Right lobe of liver (tissue), 6 donors: Measurements from ENCODE around the gene AHNAK2. TPM values are rescaled to one million over a fixed set of nuclear protein-coding genes. Genes with fewer than 3 reads are reported as not detected.
A peak's percentile ranks its signal among the peaks of the same experiment; 100 is the strongest.

Experiments used
- ATAC-seq, 4 donors: fragments of 200-7000 bp; cut with Tn5 transposase; one replicate each; pipeline ENCODE4 v1.9.1; 2020; ENCODE audit warnings: mild to moderate bottlenecking in 4 of 4, moderate library complexity in 4 of 4
- DNase-seq, 3 donors: peaks; one replicate each; pipeline ENCODE4 v3.0.0-alpha.2; 2020
- H3K27ac ChIP-seq, 3 donors: fragments of 200-600 bp; one replicate each; pipeline ENCODE4 v1.8.0; 2022
- H3K27me3 ChIP-seq, 2 donors: fragments of 200-600 bp; one replicate each; pipeline ENCODE4 v1.8.0; 2022
- H3K36me3 ChIP-seq, 4 donors: fragments of 200-600 bp; sonication (generic) in 1 of 4; one replicate each; pipeline versions ENCODE4 v1.5.1 to v1.8.0; 2017 to 2022; ENCODE audit warnings: control low read depth in 1 of 4
- H3K4me1 ChIP-seq, 4 donors: fragments of 200-600 bp; sonication (generic) in 1 of 4; one replicate each; pipeline versions ENCODE4 v1.5.1 to v1.8.0; 2017 to 2022; ENCODE audit warnings: control low read depth in 1 of 4
- H3K4me3 ChIP-seq, 3 donors: fragments of 200-600 bp; one replicate each; pipeline ENCODE4 v1.8.0; 2022
- H3K9me3 ChIP-seq, 4 donors: fragments of 200-600 bp; sonication (generic) in 1 of 4; one replicate each; pipeline versions ENCODE4 v1.5.1 to v1.8.0; 2017 to 2022; ENCODE audit warnings: control low read depth in 1 of 4
- POLR2A ChIP-seq: fragments of 450-650 bp; IDR thresholded peaks from one replicate; pipeline ENCODE4 v1.6.1; 2017; ENCODE audit warnings: antibody characterized with exemption, mild to moderate bottlenecking
- WGBS: methylation state at CpG from one replicate; pipeline ENCODE4 v1.1.6; 2018; ENCODE audit warnings: low coverage, low lambda C conversion rate; ENCODE audit not compliant: insufficient coverage; ENCODE audit errors: missing lambda C conversion rate; 5-methylcytosine and 5-hydroxymethylcytosine counted together
- intact Hi-C, 2 donors: fragments of 100-400 bp; cut with DNase I; formaldehyde crosslinking; loops; one replicate each; pipeline versions ENCODE4 v1.11.2 to v1.14.1; 2022
- total RNA-seq, 6 experiments: library from RNA; depleted of rRNA in 2 of 6; stranded (reverse); fragments of >200 nt in 2 of 6; fragmentation: NEBNext Ultra II Directional in 3 of 6; extraction: Animal tissue kit (Norgen Biotek cat#: 25700) in 3 of 6; gene quantifications; one replicate each; pipeline versions ENCODE4 v1.1.0 to v1.2.4, GENCODE V29; 2016 to 2023
- TF ChIP-seq, protein P1 (sequence below), 4 donors: fragments of 200-600 bp in 3 of 4; fragments of 450-650 bp in 1 of 4; IDR thresholded peaks; one replicate each; pipeline versions ENCODE4 v1.5.1 to v1.8.0; 2016 to 2022; ENCODE audit warnings: antibody characterized with exemption in 4 of 4, mild to moderate bottlenecking in 2 of 4
- donor health status: DM: no; HTN: yes; CAD: no.
- donor health status: DM: no; HTN: no; CAD: no.
- donor health status: DM: no; HTN: no; CAD: no.
- donor health status: DM: no; HTN: yes; CAD: no.
- donor health status: DM: no; HTN: yes; CAD: no.

The AHNAK2 gene
- total RNA-seq, 6 experiments from 2014 or later: 2.1 to 12.2 (median 4.6) TPM

DNA sequence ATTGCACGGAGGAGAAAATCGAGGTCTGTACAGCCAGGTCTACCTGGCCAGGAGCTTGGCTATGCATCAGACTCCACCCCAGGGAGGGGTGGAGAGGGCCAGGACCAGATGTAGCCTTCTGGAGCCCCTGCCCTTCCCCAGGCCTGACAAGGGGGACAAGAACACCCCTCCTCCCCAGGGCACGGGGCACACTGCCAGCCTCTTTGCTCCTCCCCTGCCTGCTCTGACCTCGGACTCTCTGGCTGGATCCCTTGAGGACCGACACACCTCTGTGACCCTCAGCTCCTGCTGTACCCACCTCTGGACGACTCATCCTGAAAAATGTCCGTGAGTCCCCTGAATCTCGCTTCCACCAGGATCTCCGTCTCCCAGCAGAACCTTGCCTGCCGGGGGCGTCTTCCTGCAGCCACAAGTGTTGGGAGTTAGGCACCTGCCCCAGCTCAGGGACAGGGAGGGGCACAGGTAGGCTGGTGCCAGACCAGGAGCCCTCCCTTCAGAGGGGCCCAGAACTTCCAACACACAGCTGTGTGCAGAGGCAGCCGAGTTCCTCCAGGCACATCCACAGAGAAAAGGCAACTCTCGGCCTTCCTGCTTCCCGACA lies 21.8 kb downstream of the AHNAK2 start:
- TF ChIP-seq POLR2A: no peak
- TF ChIP-seq, protein P1, sequence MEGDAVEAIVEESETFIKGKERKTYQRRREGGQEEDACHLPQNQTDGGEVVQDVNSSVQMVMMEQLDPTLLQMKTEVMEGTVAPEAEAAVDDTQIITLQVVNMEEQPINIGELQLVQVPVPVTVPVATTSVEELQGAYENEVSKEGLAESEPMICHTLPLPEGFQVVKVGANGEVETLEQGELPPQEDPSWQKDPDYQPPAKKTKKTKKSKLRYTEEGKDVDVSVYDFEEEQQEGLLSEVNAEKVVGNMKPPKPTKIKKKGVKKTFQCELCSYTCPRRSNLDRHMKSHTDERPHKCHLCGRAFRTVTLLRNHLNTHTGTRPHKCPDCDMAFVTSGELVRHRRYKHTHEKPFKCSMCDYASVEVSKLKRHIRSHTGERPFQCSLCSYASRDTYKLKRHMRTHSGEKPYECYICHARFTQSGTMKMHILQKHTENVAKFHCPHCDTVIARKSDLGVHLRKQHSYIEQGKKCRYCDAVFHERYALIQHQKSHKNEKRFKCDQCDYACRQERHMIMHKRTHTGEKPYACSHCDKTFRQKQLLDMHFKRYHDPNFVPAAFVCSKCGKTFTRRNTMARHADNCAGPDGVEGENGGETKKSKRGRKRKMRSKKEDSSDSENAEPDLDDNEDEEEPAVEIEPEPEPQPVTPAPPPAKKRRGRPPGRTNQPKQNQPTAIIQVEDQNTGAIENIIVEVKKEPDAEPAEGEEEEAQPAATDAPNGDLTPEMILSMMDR (IDR thresholded peaks at IDR 0.05): no peak
- Histone ChIP-seq H3K27ac (no peak overlapping the region), H3K4me3 (no peak overlapping the region), H3K27me3 (peaks cover 0 to 8% of the 10 kb centered on the region in 2 donors), H3K9me3 (no peaks in the 10 kb centered on the region), H3K4me1 (no peaks in the 10 kb centered on the region), H3K36me3 (no peaks in the 10 kb centered on the region)
- ATAC-seq (no peak), DNase-seq (no peak)
- intact Hi-C loops: no loop called here
- 75% methylated on average over 4 of the region's 14 CpGs for WGBS

DNA sequence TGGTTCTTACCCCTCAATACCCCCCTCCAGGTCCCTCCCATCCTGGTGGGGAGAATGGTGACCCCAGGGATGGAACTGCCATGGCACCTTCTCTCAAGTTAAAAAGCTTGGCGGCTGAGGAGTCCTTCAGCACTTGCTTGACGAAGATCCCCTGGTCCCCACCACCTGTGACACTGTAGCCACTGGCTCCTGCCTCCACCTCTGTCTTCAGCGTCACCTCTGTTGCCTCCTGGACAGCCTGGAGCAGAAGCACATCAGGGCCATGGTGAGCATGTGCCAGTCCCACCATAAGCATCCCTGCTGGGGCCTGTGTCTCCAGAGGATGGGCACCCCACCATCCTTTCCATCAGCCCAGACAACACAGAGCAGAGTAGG lies 22.8 kb downstream of the AHNAK2 start:
- Histone ChIP-seq H3K36me3 (no peaks in the 10 kb centered on the region), H3K4me3 (no peak overlapping the region), H3K4me1 (no peaks in the 10 kb centered on the region), H3K27me3 (peaks cover 0 to 8% of the 10 kb centered on the region in 2 donors), H3K27ac (no peak overlapping the region), H3K9me3 (no peaks in the 10 kb centered on the region)
- DNase-seq (no peak), ATAC-seq (no peak)
- intact Hi-C loops: no loop called here
- WGBS: no CpG with 5 or more reads among the region's 3 CpGs
- TF ChIP-seq, protein P1 (IDR thresholded peaks at IDR 0.05): no peak
- TF ChIP-seq POLR2A: no peak

DNA sequence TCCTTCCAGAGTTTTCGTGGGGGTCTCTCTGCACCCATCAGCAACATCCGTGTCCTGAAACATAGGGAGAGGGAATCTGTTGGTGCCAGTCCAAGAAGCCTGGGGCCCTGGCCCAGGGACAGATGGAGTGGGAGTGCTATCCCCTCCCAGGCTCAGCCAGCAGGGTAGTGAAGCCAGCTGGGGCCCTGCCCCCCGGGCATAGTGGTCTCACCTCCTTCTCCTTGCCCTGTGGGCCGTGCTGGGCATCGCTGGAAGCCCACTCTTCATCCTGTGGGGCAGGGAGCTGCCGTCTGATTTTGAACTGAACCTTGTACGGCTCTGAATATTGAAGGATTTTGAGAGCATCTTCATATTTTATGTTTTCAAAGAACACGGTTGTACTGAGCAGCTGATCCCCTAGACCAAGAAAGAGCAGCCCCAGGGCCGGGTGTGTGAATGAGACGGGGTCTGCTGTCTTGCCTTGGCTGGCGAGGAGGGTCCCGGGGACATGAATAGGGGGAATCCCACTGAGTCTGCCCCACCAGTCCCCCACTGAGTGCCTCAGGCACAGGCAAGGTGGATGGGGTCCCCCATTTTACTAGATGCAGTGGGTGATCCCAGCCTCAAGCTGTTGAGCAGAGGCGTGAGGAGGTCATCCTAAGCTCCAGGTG lies 23.3 kb downstream of the AHNAK2 start:
- TF ChIP-seq POLR2A: no peak
- TF ChIP-seq, protein P1 (IDR thresholded peaks at IDR 0.05): no peak
- Histone ChIP-seq H3K36me3 (no peaks in the 10 kb centered on the region), H3K4me3 (no peak overlapping the region), H3K9me3 (no peaks in the 10 kb centered on the region), H3K4me1 (no peaks in the 10 kb centered on the region), H3K27me3 (peaks cover 0 to 8% of the 10 kb centered on the region in 2 donors), H3K27ac (no peak overlapping the region)
- peak in 1 of 4 donors; percentile 23 for ATAC-seq
- intact Hi-C loops: no loop called here
- DNase-seq: peak in 1 of 3 donors; percentile 10
- 47% methylated on average over 3 of the region's 13 CpGs for WGBS

DNA sequence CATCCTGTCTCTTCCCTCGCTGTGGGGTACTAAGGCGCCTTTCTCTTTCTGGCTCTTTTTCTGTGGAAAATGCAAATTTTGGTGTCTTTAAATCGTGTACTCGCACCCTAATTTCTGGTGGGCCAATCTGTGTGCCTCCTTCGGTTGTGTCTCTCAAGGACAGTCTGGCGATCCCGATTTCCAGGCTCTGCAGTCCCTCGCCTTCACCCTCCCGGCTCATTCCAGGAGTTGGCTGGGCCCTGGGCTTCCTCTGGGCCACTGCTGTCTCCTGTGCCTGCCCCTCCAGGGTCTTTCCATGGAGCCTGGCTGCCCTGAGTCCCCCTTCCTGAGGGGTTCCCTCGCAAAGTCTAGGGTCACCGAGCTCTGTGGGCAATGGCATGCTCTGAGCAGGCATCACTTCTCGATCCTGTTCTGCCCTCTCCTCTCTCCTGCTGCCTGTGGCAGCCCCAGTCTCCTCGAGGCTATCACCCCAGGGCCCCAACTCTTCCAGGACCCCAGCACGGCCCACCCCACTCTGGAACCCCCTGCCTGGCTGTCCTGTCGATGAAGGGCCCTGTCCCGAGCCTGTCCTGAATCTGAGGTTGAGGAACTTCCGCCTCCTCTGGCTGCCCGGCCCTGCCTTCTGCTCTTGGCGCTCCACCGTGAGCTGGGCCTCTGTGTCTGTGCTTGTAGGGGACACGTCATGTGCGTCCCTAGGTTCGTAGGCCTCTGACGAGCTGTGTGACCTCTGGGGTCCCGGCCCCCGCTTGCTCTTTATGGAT lies 24.1 kb downstream of the AHNAK2 start:
- 73% methylated on average over 18 of the region's 26 CpGs for WGBS
- Histone ChIP-seq H3K4me1 (no peaks in the 10 kb centered on the region), H3K4me3 (no peak overlapping the region), H3K9me3 (no peaks in the 10 kb centered on the region), H3K27ac (no peak overlapping the region), H3K36me3 (no peaks in the 10 kb centered on the region), H3K27me3 (peaks cover 0 to 8% of the 10 kb centered on the region in 2 donors)
- TF ChIP-seq POLR2A: no peak
- TF ChIP-seq, protein P1 (IDR thresholded peaks at IDR 0.05): no peak
- intact Hi-C loops: no loop called here
- ATAC-seq (no peak), DNase-seq (peak in 2 of 3 donors; percentile 18 to 43)
